ENCODE measurements around the gene S100B.

S100B gene

DNA sequence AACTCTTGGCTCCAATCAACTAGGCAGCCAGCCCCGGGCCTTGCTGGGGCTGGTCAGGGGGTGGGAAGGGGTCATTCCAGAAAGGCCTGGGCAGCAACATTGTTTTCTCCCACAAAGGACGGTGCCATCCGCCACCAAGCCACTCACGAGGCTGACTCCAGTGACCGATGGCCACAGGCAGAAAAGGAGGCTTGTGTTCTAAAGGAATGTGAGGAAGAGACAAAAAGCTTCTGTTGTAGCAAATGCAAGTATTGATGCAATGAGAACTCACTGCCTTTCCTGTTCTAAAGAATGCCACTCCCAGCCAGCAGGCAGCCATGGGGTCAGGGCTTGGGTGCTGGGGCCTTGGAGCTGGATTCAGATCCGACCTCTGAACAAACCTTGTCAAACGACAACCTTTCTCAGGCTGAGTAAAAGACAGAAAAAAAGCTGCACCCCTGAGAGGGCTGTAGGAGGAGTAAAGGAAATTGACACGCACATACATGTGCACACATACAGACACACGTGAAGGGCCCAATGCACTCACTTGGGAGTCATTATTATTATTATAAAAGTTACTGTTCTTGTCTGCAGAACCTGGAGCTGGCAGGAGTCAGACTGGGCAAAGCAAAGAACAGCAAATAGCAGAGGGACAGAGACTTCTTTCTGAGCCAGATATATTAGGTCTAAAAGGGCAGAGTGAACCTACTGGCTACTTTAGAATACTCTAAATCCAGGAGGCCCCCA lies 16.7 kb upstream of the S100B start:
- no peak for DNase-seq (ENCODE audit: low read depth)
- TF ChIP-seq, protein P1, sequence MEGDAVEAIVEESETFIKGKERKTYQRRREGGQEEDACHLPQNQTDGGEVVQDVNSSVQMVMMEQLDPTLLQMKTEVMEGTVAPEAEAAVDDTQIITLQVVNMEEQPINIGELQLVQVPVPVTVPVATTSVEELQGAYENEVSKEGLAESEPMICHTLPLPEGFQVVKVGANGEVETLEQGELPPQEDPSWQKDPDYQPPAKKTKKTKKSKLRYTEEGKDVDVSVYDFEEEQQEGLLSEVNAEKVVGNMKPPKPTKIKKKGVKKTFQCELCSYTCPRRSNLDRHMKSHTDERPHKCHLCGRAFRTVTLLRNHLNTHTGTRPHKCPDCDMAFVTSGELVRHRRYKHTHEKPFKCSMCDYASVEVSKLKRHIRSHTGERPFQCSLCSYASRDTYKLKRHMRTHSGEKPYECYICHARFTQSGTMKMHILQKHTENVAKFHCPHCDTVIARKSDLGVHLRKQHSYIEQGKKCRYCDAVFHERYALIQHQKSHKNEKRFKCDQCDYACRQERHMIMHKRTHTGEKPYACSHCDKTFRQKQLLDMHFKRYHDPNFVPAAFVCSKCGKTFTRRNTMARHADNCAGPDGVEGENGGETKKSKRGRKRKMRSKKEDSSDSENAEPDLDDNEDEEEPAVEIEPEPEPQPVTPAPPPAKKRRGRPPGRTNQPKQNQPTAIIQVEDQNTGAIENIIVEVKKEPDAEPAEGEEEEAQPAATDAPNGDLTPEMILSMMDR (IDR thresholded peaks at IDR 0.05; ENCODE audit: control insufficient read depth, insufficient read depth, low read depth, low read length, missing control alignments): no peak
- H3K4me3 ChIP-seq (ENCODE audit: control insufficient read depth, low read depth, low read length): no peak overlapping the region

GRCh38 chr21:46620846-46621245 lies 16.0 kb upstream of the S100B start:
- TF ChIP-seq, protein P1 (IDR thresholded peaks at IDR 0.05; ENCODE audit: control insufficient read depth, insufficient read depth, low read depth, low read length, missing control alignments): no peak
- no peak overlapping the region for H3K4me3 ChIP-seq (ENCODE audit: control insufficient read depth, low read depth, low read length)
- DNase-seq (ENCODE audit: low read depth): no peak

DNA sequence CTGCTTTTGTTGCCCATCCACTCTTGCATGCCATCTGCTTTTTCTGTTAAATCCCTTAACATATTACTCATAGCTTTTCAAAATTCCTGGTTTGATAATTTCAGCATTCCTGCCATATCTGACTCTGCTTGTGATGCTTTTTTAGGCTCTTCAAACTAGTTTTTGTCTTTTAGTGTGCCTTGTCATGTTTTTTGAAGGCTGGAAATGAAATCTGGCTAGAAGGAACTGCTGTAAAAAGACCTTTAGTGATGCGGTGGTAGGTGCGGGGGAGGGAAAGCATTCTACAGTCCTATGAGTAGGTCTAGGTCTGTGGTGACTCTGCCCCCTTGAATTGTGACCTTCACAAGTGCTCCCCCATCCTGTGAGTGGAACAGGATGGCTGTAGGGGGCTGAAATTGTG lies 15.0 kb upstream of the S100B start:
- DNase-seq (ENCODE audit: low read depth): no peak
- H3K4me3 ChIP-seq (ENCODE audit: control insufficient read depth, low read depth, low read length): no peak overlapping the region
- TF ChIP-seq, protein P1 (IDR thresholded peaks at IDR 0.05; ENCODE audit: control insufficient read depth, insufficient read depth, low read depth, low read length, missing control alignments): no peak

DNA sequence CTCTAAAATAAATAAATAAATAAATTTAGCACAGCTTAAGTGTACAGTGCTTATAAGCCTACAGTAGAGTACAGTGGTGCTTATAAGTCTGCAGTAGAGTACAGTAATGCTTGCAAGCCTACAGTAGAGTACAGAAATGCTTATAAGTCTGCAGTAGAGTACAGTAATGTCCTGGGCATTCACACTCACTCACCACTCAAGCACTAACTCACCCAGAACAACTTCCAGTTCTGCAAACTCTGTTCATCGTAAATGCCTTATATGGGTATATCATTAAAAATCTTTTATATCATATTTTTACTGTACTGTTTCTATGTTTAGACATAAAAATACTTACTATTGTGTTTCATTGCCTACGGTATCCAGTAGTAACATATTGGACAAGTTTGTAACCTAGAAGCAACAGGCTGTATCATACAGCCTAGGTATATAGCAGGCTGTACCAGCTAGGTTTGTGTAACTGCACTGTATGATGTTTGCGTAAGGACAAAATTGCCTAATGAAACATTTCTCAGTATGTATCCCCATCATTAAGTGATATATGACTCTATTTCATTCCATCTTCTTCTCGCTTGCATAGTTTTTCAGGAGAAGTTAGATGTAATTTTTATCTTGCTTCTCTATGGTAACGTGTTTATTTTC lies 14.0 kb upstream of the S100B start:
- TF ChIP-seq, protein P1 (IDR thresholded peaks at IDR 0.05; ENCODE audit: control insufficient read depth, insufficient read depth, low read depth, low read length, missing control alignments): no peak
- H3K4me3 ChIP-seq (ENCODE audit: control insufficient read depth, low read depth, low read length): no peak overlapping the region
- DNase-seq (ENCODE audit: low read depth): peak; percentile 41

GRCh38 chr21:46617267-46618051 lies 12.6 kb upstream of the S100B start:
- DNase-seq (ENCODE audit: low read depth): no peak

GRCh38 chr21:46616656-46617055 lies 11.8 kb upstream of the S100B start:
- DNase-seq (ENCODE audit: low read depth): no peak
- TF ChIP-seq, protein P1 (IDR thresholded peaks at IDR 0.05; ENCODE audit: control insufficient read depth, insufficient read depth, low read depth, low read length, missing control alignments): no peak
- no peak overlapping the region for H3K4me3 ChIP-seq (ENCODE audit: control insufficient read depth, low read depth, low read length)

More at GRCh38 chr21:46617267-46618051, 12.6 kb upstream of the S100B start:
- TF ChIP-seq, protein P1 (IDR thresholded peaks at IDR 0.05; ENCODE audit: control insufficient read depth, insufficient read depth, low read depth, low read length, missing control alignments): no peak
- no peak overlapping the region for H3K4me3 ChIP-seq (ENCODE audit: control insufficient read depth, low read depth, low read length)

Measured in AG09309 (cell line).